Vagina (tissue), 2 donors: Measurements from ENCODE around the gene MAGI3.

ENCODE experiments used
- CTCF ChIP-seq, 3 experiments: fragments of 450-650 bp in 2 of 3; fragments of 200-600 bp in 1 of 3; sonication (generic) in 1 of 3; IDR thresholded peaks; one replicate each; pipeline ENCODE4 v1.5.1; 2017 to 2019; ENCODE audit warnings: antibody characterized with exemption in 3 of 3, mild to moderate bottlenecking in 2 of 3, moderate library complexity in 2 of 3
- POLR2AphosphoS5 ChIP-seq, 2 donors: sonication (generic); formaldehyde crosslinking; IDR thresholded peaks; one replicate each; pipeline ENCODE4 v1.9.0; 2017; ENCODE audit warnings: antibody characterized with exemption in 2 of 2, mild to moderate bottlenecking in 2 of 2, low read depth in 1 of 2; ENCODE audit not compliant: insufficient read depth in 1 of 2

DNA sequence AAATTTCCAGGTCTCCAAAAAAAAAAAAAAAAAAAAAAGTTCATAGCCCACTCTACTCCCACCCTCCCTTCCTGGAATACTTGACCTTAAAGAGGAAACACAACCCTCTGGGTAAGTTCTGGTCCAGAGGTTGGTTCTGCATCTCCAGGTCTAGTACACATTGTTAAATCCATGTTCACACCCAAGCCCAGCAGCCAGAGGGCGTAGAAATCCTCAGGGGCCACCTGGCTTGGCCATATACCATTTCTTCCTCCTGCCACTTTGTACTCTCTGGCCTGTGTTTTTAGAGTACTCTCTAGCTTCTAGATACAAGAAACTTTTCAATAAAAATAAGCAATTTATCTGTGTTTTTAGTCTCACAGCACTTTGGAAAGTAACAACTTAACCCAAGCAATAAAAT lies 279.7 kb downstream of the MAGI3 start:
- TF ChIP-seq CTCF (IDR thresholded peaks at IDR 0.05) = no peak
- TF ChIP-seq POLR2AphosphoS5 (IDR thresholded peaks at IDR 0.05; ENCODE audit: insufficient read depth in 1 of 2, low read depth in 1 of 2) = no peak
